A549 (cell line): ENCODE results near the gene LRRC63.

Experiments
- CHD2 ChIP-seq: fragments of 150-350 bp; IDR thresholded peaks from 2 replicates; pipeline ENCODE4 v1.6.1; 2014; ENCODE audit warnings: low read length; ENCODE audit not compliant: partially characterized antibody
- EHMT2 ChIP-seq: fragments of 200-600 bp; sonication (generic); IDR thresholded peaks from 2 replicates; pipeline ENCODE4 v1.6.1; 2016; ENCODE audit warnings: antibody characterized with exemption, low read depth, mild to moderate bottlenecking, moderate library complexity
- ESRRA ChIP-seq: fragments of 150-350 bp; IDR thresholded peaks from 2 replicates; pipeline ENCODE4 v1.6.1; 2014; ENCODE audit warnings: mild to moderate bottlenecking, low read length, borderline replicate concordance
- KDM1A ChIP-seq: fragments of 200-600 bp; sonication (generic); IDR thresholded peaks from 2 replicates; pipeline ENCODE4 v1.6.1; 2016; ENCODE audit warnings: low read depth, mild to moderate bottlenecking
- POLR2A ChIP-seq: IDR thresholded peaks from 2 replicates; pipeline ENCODE4 v1.6.1; 2012; ENCODE audit warnings: mild to moderate bottlenecking, low read length
- RCOR1 ChIP-seq: fragments of 150-350 bp; IDR thresholded peaks from 2 replicates; pipeline ENCODE4 v1.6.1; 2014; ENCODE audit warnings: antibody characterized with exemption, low read length, low read depth
- TF ChIP-seq, protein P1 (sequence below): fragments of >200 bp; sonication (Bioruptor Twin); formaldehyde crosslinking; IDR thresholded peaks from 3 replicates; pipeline ENCODE4 v1.5.1; 2016
- TF ChIP-seq, protein P2 (sequence below): fragments of 450-650 bp; IDR thresholded peaks from 2 replicates; pipeline ENCODE4 v1.6.1; 2014; ENCODE audit warnings: antibody characterized with exemption

DNA sequence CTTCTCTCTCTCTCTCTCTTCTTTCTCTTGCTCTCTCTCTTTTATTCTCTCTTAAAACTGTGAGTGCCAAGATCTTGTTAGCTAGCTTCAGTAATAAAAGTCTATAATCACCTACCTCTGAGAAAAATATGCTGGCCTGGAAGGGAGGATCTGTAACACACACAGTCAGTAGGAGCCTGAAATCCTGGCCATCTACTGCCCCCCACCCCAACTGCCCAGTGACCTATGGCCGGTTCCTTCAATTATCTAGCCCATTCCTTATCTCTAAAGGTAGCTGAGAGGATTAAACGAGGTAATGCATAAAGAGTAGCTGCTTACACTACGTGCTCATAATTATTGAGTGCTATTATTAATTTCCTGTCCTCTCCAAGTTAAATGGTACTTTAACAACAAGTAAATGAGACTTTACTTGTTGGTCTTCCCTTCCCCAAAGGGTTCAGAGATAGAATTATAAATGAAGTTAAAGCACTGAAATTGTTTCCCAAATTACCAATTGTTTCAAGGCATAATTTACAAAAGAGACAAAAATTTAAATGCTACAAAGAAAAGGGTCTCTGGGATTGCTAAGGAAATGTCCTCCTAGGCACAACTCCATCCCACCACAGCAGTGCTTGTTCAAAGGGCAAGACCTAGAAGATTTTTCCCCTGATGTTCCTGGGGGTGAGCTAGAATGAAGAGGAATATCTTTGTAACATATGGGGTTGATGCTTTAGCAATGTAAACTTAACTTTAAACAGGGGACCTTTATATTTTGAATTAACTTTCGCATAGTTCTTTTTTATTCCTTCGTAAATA is 31.6 kb upstream of the LRRC63 start:
- TF ChIP-seq POLR2A: no peak
- no peak for TF ChIP-seq CHD2
- TF ChIP-seq, protein P1, sequence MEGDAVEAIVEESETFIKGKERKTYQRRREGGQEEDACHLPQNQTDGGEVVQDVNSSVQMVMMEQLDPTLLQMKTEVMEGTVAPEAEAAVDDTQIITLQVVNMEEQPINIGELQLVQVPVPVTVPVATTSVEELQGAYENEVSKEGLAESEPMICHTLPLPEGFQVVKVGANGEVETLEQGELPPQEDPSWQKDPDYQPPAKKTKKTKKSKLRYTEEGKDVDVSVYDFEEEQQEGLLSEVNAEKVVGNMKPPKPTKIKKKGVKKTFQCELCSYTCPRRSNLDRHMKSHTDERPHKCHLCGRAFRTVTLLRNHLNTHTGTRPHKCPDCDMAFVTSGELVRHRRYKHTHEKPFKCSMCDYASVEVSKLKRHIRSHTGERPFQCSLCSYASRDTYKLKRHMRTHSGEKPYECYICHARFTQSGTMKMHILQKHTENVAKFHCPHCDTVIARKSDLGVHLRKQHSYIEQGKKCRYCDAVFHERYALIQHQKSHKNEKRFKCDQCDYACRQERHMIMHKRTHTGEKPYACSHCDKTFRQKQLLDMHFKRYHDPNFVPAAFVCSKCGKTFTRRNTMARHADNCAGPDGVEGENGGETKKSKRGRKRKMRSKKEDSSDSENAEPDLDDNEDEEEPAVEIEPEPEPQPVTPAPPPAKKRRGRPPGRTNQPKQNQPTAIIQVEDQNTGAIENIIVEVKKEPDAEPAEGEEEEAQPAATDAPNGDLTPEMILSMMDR: no peak
- TF ChIP-seq, protein P2, sequence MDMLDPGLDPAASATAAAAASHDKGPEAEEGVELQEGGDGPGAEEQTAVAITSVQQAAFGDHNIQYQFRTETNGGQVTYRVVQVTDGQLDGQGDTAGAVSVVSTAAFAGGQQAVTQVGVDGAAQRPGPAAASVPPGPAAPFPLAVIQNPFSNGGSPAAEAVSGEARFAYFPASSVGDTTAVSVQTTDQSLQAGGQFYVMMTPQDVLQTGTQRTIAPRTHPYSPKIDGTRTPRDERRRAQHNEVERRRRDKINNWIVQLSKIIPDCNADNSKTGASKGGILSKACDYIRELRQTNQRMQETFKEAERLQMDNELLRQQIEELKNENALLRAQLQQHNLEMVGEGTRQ: no peak
- no peak for TF ChIP-seq ESRRA
- no peak for TF ChIP-seq KDM1A
- no peak for TF ChIP-seq EHMT2
- no peak for TF ChIP-seq RCOR1
